Prostate gland (tissue), 2 donors: ENCODE results near the gene CTDP1. TPM values are rescaled to one million over a fixed set of nuclear protein-coding genes. Genes with fewer than 3 reads are reported as not detected.

Experiments used
- DNase-seq: peaks from one replicate; pipeline ENCODE4 v3.0.0-alpha.2; 2019; ENCODE audit warnings: low spot score
- H3K27ac ChIP-seq, 2 donors: fragments of 200-600 bp; sonication (generic); 2 replicates each; pipeline ENCODE4 v1.5.1; 2017 to 2019
- H3K27me3 ChIP-seq: fragments of 200-600 bp; sonication (generic); replicated peaks from 2 replicates; pipeline ENCODE4 v1.5.1; 2019; ENCODE audit not compliant: insufficient read depth
- H3K36me3 ChIP-seq, 2 donors: fragments of 200-600 bp; sonication (generic); 1 replicate in 1 of 2; 2 replicates in 1 of 2; pipeline versions ENCODE4 v1.5.1 to v1.8.1; 2017 to 2019
- H3K4me1 ChIP-seq: fragments of 200-600 bp; sonication (generic); replicated peaks from 2 replicates; pipeline ENCODE4 v1.5.1; 2019
- H3K4me3 ChIP-seq, 2 donors: fragments of 200-600 bp; sonication (generic); 2 replicates each; pipeline ENCODE4 v1.5.1; 2017 to 2019
- H3K9me3 ChIP-seq: fragments of 200-600 bp; sonication (generic); 2 replicates; pipeline ENCODE4 v1.5.1; 2017
- CTCF ChIP-seq, 4 experiments: fragments of 200-600 bp in 2 of 4; fragments of 450-650 bp in 2 of 4; sonication (generic) in 2 of 4; IDR thresholded peaks; 1 replicate in 3 of 4; 2 replicates in 1 of 4; pipeline ENCODE4 v1.5.1; 2016 to 2019; ENCODE audit warnings: antibody characterized with exemption in 4 of 4, mild to moderate bottlenecking in 2 of 4, moderate library complexity in 2 of 4
- POLR2A ChIP-seq: fragments of 450-650 bp; IDR thresholded peaks from one replicate; pipeline ENCODE4 v1.6.1; 2016; ENCODE audit warnings: antibody characterized with exemption, mild to moderate bottlenecking
- POLR2AphosphoS5 ChIP-seq: sonication (generic); formaldehyde crosslinking; IDR thresholded peaks from one replicate; pipeline ENCODE4 v1.6.1; 2017; ENCODE audit warnings: antibody characterized with exemption
- WGBS: methylation state at CpG from one replicate; pipeline ENCODE4 v1.1.5; 2018; 5-methylcytosine and 5-hydroxymethylcytosine counted together
- intact Hi-C: fragments of 100-400 bp; cut with DNase I; formaldehyde crosslinking; loops from one replicate; pipeline ENCODE4 v1.14.2; 2022
- total RNA-seq, 2 donors: library from RNA; depleted of rRNA; stranded (reverse); fragments of >200 nt; gene quantifications; one replicate each; pipeline ENCODE4 v1.1.0, GENCODE V29; 2016

Gene CTDP1
- total RNA-seq, 2 donors from 2014 or later, result 23.0 to 33.6 TPM

- 97% methylated on average over 24 of the region's 24 CpGs for WGBS
Measured at GRCh38 chr18:79704631-79705030, 25.0 kb downstream of the CTDP1 start.

GRCh38 chr18:79705272-79705671 is 25.7 kb downstream of the CTDP1 start:
- no peaks in the 10 kb centered on the region for H3K4me1 ChIP-seq
- no peak overlapping the region for H3K4me3 ChIP-seq
- WGBS, result 93% methylated on average over 28 of the region's 28 CpGs
- no peak overlapping the region for H3K27ac ChIP-seq
- DNase-seq, result no peak
- no peaks in the 10 kb centered on the region for H3K27me3 ChIP-seq
- no peaks in the 10 kb centered on the region for H3K9me3 ChIP-seq
- intact Hi-C loops, result no loop called here
- no peak for TF ChIP-seq POLR2A
- no peak for TF ChIP-seq POLR2AphosphoS5
- no peak for TF ChIP-seq CTCF (IDR thresholded peaks at IDR 0.05)
- H3K36me3 ChIP-seq, result no peaks in the 10 kb centered on the region

More at GRCh38 chr18:79704631-79705030, 25.0 kb downstream of the CTDP1 start:
- Histone ChIP-seq H3K4me3 (no peak overlapping the region), H3K4me1 (no peaks in the 10 kb centered on the region), H3K27ac (no peak overlapping the region), H3K36me3 (no peaks in the 10 kb centered on the region), H3K9me3 (no peaks in the 10 kb centered on the region), H3K27me3 (no peaks in the 10 kb centered on the region)
- intact Hi-C loops, result no loop called here
- no peak for DNase-seq
- TF ChIP-seq CTCF (IDR thresholded peaks at IDR 0.05) (no peak), POLR2AphosphoS5 (no peak), POLR2A (no peak)

GRCh38 chr18:79706006-79706405 is 26.4 kb downstream of the CTDP1 start:
- intact Hi-C loops, result no loop called here
- no peak for DNase-seq
- Histone ChIP-seq H3K27ac (no peak overlapping the region), H3K4me1 (no peaks in the 10 kb centered on the region), H3K27me3 (no peaks in the 10 kb centered on the region), H3K36me3 (no peaks in the 10 kb centered on the region), H3K9me3 (no peaks in the 10 kb centered on the region), H3K4me3 (no peak overlapping the region)
- 83% methylated on average over 10 of the region's 14 CpGs for WGBS
- TF ChIP-seq POLR2AphosphoS5 (no peak), CTCF (IDR thresholded peaks at IDR 0.05) (no peak), POLR2A (no peak)

GRCh38 chr18:79706658-79707057 is 27.1 kb downstream of the CTDP1 start:
- Histone ChIP-seq H3K4me1 (no peaks in the 10 kb centered on the region), H3K4me3 (no peak overlapping the region), H3K27me3 (no peaks in the 10 kb centered on the region), H3K36me3 (no peaks in the 10 kb centered on the region), H3K9me3 (no peaks in the 10 kb centered on the region), H3K27ac (no peak overlapping the region)
- TF ChIP-seq POLR2AphosphoS5 (no peak), CTCF (IDR thresholded peaks at IDR 0.05) (no peak), POLR2A (no peak)
- intact Hi-C loops, result no loop called here
- no peak for DNase-seq
- 94% methylated on average over 16 of the region's 16 CpGs for WGBS

- Histone ChIP-seq H3K4me1 (no peaks in the 10 kb centered on the region), H3K36me3 (no peaks in the 10 kb centered on the region), H3K9me3 (no peaks in the 10 kb centered on the region), H3K27ac (no peak overlapping the region), H3K27me3 (no peaks in the 10 kb centered on the region), H3K4me3 (no peak overlapping the region)
- intact Hi-C loops, result no loop called here
- WGBS, result 92% methylated on average over 19 of the region's 19 CpGs
- no peak for DNase-seq
- TF ChIP-seq CTCF (IDR thresholded peaks at IDR 0.05), result no peak
- no peak for TF ChIP-seq POLR2AphosphoS5
Measured at GRCh38 chr18:79707239-79707638, 27.6 kb downstream of the CTDP1 start.
